D721Med (cell line): Measurements from ENCODE around the gene CDK14.

Source experiments
- DNase-seq: peaks from one replicate; pipeline ENCODE4 v3.0.0; 2011; ENCODE audit warnings: low spot score; ENCODE audit not compliant: insufficient read length
- FAIRE-seq: peaks from 2 replicates; lab custom pipeline; 2011; peaks lifted over from hg19 to GRCh38; lab: Jason Lieb, UNC
- CTCF ChIP-seq: IDR thresholded peaks from 2 replicates; pipeline ENCODE4 v1.5.1; 2012; ENCODE audit warnings: mild to moderate bottlenecking, control low read depth; ENCODE audit not compliant: insufficient read depth; ENCODE audit errors: missing control alignments

The CDK14 gene

GRCh38 chr7:90939666-90940065, 343.5 kb downstream of the CDK14 start:
- FAIRE-seq (no peak), DNase-seq (no peak)
- no peak for TF ChIP-seq CTCF

- DNase-seq (no peak), FAIRE-seq (no peak)
- TF ChIP-seq CTCF: no peak
Observed at GRCh38 chr7:90944021-90944420, 347.9 kb downstream of the CDK14 start.

GRCh38 chr7:90945104-90945787, 349.1 kb downstream of the CDK14 start:
- DNase-seq (no peak), FAIRE-seq (no peak)
- no peak for TF ChIP-seq CTCF

- DNase-seq: no peak
- FAIRE-seq: no peak
- no peak for TF ChIP-seq CTCF
Observed at GRCh38 chr7:90946730-90947501, 350.8 kb downstream of the CDK14 start.

GRCh38 chr7:90948085-90948484, 352.0 kb downstream of the CDK14 start:
- FAIRE-seq: no peak
- DNase-seq: no peak

GRCh38 chr7:90951229-90951628, 355.1 kb downstream of the CDK14 start:
- peak; percentile 64 for FAIRE-seq
- no peak for TF ChIP-seq CTCF
- no peak for DNase-seq

More at GRCh38 chr7:90948085-90948484, 352.0 kb downstream of the CDK14 start:
- no peak for TF ChIP-seq CTCF
